VCaP (cell line): ENCODE measurements around the gene TAX1BP3.

ENCODE experiments used
- H3K27ac ChIP-seq: fragments of 450-650 bp; 2 replicates; pipeline ENCODE4 v1.5.1; 2017
- CTCF ChIP-seq: fragments of 450-650 bp; conservative IDR thresholded peaks from 2 replicates; pipeline ENCODE4 v1.5.1; 2017; ENCODE audit warnings: mild to moderate bottlenecking, moderate library complexity

TAX1BP3 gene

GRCh38 chr17:3632287-3632686 lies 36.1 kb downstream of the TAX1BP3 start:
- no peak overlapping the region for H3K27ac ChIP-seq

DNA sequence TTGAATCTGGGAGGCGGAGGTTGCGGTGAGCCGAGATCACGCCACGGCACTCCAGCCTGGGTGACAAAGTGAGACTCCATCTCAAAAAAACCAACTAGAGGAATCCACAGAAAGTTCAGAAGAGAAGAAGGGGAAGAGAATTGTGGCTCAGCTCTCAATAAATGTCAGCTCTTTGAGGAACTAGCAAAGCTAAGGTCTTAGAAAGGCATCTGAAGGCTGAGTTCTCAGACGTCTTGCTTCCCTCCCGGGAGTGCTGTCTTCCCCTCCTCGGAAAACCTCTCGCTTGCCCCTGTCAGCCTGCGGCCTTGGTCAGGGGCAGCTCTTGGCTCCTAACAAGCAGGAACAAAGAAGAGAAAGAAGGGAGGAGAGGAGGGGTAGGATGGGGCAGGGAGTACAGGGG lies 37.6 kb downstream of the TAX1BP3 start:
- no peak overlapping the region for H3K27ac ChIP-seq
- TF ChIP-seq CTCF = no peak

More at GRCh38 chr17:3632287-3632686, 36.1 kb downstream of the TAX1BP3 start:
- TF ChIP-seq CTCF = no peak

- H3K27ac ChIP-seq = no peak overlapping the region
- no peak for TF ChIP-seq CTCF
These were observed 40.6 kb downstream of the TAX1BP3 start for GRCh38 chr17:3627769-3628167.

DNA sequence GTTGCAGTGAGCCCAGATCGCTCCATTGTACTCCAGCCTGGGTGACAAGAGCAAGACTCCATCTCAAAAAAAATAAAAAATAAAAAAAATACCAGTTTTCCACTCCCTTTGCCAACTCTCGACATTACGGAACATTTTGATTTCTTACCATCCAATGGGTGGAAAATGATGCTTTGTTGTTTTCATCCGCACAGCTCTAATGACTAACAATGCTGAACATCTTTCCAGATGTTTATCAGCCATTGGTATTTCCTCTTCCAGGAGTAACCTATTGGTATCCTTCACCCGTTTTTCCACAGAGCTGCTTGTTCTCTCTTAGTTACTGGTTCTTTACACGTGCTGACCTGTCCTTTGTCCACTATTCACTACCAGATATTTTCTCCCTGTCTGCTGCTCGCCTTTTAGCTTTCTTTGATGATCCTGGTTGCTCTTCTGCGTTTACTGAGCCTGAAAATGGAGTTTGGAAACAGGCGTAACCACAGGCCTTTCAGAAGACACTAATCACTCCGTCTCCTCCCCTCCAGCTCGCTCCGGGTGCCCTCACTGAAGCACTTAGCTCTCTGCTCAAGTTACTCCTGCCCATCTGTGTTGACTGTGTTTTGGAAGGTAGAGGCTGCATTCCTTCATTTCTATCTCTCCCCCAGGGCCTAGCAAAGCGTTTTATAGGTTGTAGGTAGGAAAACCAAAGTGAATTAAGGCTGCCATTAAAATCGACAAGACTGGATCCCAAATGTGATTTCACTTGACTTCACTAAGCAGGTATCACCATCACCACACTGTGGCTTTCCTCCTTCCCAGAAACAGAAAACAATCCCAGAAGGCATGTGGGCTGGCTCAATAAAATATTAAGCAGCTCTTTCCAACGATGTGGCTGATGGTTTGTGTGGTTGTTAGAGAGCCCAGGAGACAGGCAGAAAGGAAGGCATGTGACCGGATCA lies 41.3 kb downstream of the TAX1BP3 start:
- no peak overlapping the region for H3K27ac ChIP-seq
- TF ChIP-seq CTCF = no peak

GRCh38 chr17:3622977-3623594 lies 45.3 kb downstream of the TAX1BP3 start:
- no peak for TF ChIP-seq CTCF
- H3K27ac ChIP-seq = no peak overlapping the region

DNA sequence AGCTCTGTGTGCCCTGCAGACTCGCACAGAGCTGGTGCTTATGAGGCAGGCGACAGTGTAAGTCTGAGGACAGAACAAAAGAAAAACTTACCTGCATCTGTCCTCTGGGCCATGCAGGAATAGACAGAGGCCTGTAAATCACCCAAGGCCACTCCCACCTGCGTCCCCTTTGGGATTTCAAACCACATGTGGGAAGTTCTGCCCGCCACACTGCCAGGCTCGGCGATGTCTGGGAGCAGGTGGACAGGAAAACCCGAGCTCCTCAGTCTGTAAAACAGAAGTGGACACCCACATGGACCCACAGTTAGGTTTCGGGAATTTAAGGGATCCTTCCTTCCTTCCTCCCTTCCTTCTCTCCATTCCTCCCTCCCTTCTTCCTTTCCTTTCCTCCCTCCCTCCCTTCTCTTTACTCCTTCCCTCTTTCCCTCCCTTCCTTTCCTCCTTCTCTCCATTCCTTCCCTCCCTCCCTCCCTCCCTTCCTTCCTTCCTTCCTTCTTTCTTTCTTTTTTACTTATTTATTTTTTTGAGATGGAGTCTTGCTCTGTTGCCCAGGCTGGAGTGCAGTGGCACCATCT lies 47.1 kb downstream of the TAX1BP3 start:
- H3K27ac ChIP-seq = no peak overlapping the region
- no peak for TF ChIP-seq CTCF

DNA sequence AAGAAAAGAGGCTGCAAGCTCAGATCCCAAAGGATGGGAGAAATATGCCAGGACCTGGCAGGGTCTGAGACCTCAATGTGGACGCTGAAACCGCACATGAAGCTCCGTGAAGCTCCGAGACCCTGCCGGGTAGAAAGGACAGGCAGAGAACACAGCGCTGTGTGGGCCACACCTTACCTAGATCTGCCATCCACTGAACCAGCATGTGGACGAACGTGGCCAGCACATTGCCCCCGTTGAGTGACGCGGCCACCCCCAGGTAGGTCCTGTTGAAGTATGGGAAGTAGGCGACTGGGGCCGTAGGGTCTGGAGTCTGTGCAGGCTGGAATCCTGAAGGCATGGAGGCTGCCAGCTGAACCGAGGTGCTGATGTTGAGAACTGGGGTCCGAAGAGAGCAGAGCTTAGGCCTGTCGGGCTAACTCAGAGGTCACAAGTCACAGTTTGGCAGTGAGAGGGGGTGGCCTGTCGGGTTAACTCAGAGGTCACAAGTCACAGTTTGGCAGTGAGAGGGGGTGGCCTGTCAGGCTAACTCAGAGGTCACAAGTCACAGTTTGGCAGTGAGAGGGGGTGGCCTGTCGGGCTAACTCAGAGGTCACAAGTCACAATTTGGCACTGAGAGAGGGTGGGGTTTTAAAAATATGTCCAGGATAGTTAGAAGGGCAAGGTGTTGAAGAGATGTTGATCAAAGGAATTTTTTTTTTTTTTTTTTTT lies 53.1 kb downstream of the TAX1BP3 start:
- no peak for TF ChIP-seq CTCF

More for the DNA sequence above, 53.1 kb downstream of the TAX1BP3 start:
- no peak overlapping the region for H3K27ac ChIP-seq
